ENCODE results near the gene SERPINA1.
A peak's percentile ranks its signal among the peaks of the same experiment; 100 is the strongest.
"Not testable (repeated sequence)": the region's sequence is repeated elsewhere in the genome, so short reads cannot be mapped to it uniquely, and the experiment has no call there.

The SERPINA1 gene

DNA sequence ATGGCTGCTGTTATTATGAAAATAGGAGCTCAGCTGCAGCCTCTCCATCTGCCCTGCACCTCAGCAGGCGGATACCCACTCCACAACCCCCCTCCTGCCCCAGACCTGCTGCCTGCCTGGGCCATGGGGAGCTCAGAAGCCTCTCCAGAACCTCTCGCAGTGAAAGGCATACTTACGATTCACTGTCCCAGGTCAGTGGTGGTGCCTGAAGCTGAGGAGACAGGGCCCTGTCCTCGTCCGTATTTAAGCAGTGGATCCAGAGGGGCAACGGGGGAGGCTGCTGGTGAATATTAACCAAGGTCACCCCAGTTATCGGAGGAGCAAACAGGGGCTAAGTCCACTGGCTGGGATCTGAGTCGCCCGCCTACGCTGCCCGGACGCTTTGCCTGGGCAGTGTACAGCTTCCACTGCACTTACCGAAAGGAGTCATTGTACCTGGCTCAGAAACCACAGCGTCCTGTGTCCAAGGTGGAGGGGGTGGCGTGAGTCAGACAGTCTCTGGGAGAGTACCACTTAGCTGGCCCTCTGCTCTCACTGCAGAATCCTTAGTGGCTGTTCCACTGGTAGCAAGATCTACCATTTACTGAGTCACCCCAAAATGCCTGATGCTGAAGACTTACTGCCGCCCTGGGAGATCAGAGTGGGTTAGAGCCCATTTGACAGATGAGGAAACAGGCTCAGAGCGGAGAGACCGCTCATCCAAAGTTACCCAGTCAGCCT, at the start of gene SERPINA1:
Gene SERPINA1, minus strand, starts transcription at position 219 of the 720 bp plus-strand sequence. CDS start 5,365 bp downstream, outside the sequence.
- DNase-seq, result no peak

- DNase-seq, result no peak
Observed at GRCh38 chr14:94428610-94429009, 40.2 kb upstream of the SERPINA1 start.

DNA sequence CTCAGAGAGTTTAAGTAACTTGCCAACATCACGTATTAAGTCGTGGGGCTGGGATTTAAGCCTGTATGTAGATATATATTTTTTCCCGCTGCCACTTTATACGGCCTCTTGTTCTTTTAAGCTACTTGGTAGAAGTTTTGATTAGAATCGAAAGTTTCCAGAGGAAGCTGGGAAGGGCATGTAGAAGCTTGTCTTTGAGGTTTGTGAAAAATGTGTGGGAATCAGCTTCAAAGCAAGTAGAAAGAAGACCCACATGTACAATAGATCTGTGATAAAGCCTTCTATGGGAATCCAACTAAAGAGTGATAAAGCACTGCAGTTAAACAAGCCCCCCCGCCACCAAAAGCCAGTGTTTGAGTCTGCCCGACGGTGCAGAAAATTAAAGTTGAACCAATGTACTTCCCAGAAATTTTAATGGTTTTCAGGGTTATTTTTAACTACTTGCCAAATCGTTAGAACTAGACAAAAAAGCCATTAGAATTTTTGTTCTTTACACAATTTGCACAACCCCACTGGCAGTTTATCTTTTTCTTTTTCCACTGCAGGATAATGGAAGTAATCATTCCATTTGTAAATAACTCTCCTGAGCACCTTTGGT, 38.7 kb upstream of the SERPINA1 start:
- no peak for DNase-seq

GRCh38 chr14:94426526-94426925, 38.1 kb upstream of the SERPINA1 start:
- no peak for DNase-seq

GRCh38 chr14:94424371-94424770, 36.0 kb upstream of the SERPINA1 start:
- no peak for DNase-seq

- DNase-seq, result peak; percentile 60
Observed at GRCh38 chr14:94423453-94424056, 35.2 kb upstream of the SERPINA1 start.

DNA sequence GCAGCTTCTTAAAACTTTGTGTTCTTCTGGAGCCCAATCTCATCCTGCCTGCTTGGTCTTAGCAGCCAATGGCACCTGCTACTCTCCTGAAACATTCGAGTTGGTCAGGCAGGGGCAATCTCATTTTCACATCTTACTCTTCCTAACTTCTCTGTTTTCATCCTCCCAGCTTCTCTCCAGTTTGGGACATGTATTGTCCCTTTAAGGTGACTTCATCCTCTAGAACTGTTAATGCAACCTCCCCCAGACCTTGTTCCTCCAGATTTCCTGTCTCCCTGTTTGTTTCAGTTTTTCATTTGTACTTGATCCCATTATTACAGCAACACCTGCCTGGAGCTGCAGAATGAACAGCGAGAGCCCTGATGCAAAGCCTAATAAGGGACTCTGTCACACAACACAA, 32.9 kb upstream of the SERPINA1 start:
- DNase-seq, result no peak

DNA sequence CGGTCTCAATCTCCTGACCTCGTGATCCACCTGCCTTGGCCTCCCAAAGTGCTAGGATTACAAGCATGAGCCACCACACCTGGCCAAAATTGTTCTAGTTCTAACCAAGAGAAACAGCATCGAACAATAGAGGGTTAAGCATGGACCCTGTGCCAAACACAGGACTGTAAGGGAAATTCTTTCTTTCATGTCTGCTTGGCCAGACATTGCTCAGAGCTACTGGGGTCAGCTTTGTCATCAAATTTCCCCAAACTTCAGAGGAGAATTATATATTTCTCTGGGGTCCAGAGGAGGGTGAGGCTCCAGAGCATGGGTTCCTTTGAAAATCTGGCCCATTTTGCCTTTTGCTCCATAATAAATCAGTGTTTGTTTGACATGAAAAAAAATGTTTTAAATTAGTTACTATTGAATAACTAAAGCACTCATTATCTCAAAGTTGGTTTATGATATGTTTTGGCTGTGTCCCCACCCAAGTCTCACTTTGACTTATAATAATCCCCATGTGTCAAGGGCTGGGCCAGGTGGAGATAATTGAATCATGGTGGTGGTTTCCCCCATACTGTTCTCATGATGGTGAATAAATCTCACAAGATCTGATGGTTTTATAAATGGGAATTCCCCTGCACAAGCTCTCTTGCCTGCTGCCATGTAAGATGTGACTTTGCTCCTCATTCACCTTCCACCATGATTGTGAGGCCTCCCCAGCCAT, 29.2 kb upstream of the SERPINA1 start:
- not testable (repeated sequence) for DNase-seq

GRCh38 chr14:94412671-94413638, 24.6 kb upstream of the SERPINA1 start:
- no peak for DNase-seq

- no peak for DNase-seq
Observed at GRCh38 chr14:94411638-94412037, 23.2 kb upstream of the SERPINA1 start.

DNA sequence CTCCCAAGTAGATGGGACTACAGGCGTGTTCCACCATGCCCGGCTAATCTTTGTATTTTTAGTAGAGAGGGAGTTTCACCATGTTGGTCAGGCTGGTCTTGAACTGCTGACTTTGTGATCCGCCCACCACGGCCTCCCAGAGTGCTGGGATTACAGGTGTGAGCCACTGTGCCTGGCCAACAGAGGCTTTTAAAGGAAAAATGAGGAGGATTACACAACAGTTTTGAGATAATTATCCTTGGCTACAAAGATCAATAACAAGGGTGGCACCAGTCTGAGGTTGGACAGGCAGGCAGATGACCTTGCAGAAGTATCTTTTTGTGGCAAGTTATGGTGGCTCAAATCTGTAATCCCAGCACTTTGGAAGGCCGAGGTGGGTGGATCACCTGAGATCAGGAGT, 21.0 kb upstream of the SERPINA1 start:
- not testable (repeated sequence) for DNase-seq

- no peak for DNase-seq
Observed at GRCh38 chr14:94408546-94409095, 20.2 kb upstream of the SERPINA1 start.

GRCh38 chr14:94407906-94408305, 19.5 kb upstream of the SERPINA1 start:
- no peak for DNase-seq

DNA sequence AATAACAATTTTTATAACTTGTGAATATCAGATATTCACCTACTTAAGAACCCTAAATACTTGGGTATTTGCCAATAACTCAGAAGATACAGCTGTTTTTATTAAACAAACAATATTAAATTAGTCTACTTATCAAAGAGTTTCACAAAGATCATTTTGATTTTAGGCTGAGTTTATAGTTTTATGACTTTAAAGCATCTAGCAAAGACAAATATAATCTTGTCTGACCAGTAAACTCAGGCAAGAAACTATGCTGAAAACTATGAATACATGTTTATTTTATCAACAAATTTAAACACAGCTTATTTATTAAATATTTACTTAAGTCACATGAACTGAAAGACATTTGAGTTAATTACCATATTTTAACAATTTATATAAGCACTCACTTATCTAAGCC, 18.5 kb upstream of the SERPINA1 start:
- DNase-seq, result no peak

DNA sequence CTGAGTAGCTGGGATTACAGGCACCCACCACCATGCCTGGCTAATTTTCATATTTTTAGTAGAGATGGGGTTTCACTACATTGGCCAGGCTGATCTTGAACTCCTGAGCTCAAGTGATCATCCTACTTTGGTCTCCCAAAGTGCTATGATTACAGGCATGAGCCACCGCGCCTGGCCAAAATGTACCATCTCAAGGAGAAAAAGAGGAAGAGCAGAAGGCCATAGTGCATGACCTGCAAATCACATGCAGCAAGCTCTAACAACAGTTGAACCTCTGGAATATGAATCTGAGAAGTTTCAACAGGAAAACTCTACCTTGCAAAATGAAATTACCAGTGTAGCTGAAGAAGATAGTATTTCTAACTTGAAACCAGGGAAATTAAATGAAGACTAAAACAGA, 17.1 kb upstream of the SERPINA1 start:
- no peak for DNase-seq

DNA sequence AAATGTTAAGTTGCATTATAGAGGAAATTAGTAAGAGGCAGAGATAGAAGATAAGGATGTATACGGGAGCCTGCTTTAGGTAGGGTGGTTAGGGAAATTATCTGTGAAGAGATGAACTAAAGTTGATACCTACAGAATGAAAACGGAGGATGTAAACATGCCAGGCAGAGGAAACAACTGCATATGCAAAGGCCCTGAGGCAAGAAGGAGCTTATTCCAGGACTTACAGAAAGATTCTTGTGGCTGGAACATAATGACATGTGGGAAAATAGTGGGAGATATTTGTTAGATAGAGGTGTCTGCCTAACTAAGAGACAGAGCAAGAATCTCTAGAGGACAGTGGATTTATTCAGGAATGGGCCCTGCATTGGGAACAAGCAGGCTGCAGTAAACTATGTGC, 16.2 kb upstream of the SERPINA1 start:
- no peak for DNase-seq

- no peak for DNase-seq
Observed at GRCh38 chr14:94403312-94403932, 15.0 kb upstream of the SERPINA1 start.

GRCh38 chr14:94401083-94401482, 12.7 kb upstream of the SERPINA1 start:
- no peak for DNase-seq

GRCh38 chr14:94400422-94400841, 12.0 kb upstream of the SERPINA1 start:
- DNase-seq, result no peak

GRCh38 chr14:94398536-94398935, 10.1 kb upstream of the SERPINA1 start:
- DNase-seq, result no peak

DNA sequence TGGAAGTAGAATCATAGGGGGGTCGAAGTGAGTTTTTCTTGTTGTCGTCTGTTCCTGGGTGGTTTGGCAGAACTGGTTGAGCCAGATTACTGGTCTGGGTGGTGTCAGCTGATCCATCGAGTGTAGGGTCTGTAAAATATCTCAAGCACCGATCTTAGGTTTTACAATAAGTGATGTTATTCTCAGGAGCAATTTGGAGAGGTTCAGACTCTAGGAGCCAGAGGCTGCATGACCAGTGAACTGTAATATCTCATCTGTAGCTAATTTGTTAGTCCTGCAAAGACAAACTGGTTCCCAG, 9.7 kb upstream of the SERPINA1 start:
- no peak for DNase-seq

Measured in RPMI8226 (cell line).